Suppressor macrophage treated with lipopolysaccharide for 1 hour (primary cell): Measurements from ENCODE around the gene BLACAT1.

Experiments
- DNase-seq, 3 donors: peaks; one replicate each; pipeline ENCODE4 v3.0.0-alpha.2; 2020 to 2022

Gene BLACAT1

DNA sequence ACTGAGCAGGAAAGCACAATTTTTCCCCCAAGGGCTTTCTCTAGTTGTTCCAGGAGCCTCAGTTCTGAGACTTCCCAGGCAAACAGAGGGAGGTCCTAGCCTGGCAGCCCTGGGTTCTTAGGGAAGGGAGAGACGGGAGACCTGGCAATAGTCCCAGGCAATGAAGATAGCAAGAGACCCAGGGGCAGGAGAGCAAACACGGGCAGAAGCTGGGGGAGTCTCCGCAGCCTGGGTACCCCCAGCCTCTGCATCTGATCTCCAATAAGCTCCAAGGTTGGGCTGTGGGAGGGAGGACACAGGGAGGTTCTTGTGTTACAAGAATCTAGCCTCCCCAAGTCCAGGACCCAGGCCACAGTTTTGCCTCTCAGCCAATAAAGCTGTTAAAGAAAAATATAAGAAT is 2.4 kb downstream of the BLACAT1 start:
- DNase-seq = no peak

DNA sequence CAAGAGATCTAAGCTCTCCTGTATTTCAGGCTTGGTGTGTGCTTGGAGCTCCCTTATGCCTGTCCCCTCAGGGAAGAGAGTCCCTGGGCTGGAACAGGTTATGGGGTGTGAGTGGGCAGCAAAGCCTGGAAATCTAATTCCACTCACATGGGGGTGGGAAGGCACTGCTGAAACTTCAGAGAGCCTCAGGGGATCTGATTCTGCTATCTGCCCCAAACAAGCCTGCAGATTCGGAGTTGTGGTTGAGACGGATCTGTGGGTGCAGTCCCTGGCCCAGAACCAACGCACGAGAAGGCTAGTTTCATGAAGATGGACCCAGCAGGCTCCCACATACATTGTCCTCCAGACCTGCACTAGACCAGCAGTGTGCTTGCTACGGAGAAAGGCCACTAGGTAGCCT is 2.9 kb downstream of the BLACAT1 start:
- no peak for DNase-seq

DNA sequence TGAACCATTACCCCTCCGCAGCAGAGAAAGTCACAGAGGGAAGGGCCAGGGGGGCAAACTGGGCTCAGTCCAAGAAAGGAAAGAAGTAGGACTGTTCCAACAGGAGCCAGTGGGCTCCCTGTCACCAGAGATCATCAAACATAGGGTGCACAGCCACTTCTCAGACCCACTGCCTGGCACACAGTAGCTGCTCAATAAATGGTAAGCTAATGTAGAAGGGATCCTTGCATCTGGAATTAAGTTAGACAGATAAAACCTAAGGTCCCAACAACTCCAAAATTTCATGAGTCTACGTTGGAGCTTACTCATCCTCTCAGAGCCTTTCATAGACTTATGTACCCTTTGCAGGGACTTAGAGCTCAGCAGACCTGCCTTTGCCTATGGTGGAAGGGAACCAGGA is 3.5 kb downstream of the BLACAT1 start:
- no peak for DNase-seq

DNA sequence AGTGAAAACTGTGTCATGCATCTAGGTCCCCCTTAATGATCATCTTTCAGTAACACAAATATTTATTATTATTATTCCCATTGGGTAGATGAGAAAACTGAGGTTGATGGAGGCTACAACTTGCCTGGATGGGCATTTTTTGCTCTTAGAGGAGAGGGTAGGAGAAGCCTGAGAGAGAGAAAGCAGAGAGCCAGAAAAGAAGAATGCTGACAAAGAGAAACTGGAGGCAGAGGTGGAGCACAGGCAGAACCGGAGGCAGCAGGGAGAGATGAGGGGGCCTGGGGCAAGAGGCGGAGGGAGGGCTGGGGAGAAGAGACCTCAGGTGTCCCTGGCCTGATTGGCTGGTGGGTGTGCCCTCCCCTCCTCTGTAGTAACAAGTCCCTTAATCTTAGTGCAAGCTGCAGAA is 4.1 kb downstream of the BLACAT1 start:
- DNase-seq = no peak

DNA sequence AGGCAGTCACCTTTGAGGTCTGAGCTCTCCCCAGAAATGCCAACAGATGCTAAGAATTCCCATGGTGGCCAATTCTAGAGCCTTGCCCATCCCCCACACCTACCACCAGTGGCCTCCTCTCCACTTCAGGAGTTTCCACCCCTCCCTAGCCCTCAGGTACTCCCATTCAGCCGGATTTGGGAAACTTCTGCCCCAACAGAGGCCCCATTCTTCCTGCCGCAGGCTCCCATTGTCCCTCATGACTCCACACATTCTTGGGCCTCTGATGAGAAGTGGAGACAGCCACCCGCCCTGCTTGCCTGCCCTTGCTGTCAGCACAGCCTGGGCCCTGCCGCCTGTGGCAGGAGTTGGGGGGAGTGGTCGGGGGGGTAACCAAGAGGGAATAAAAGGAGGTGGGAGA is 4.6 kb downstream of the BLACAT1 start:
- DNase-seq = no peak

DNA sequence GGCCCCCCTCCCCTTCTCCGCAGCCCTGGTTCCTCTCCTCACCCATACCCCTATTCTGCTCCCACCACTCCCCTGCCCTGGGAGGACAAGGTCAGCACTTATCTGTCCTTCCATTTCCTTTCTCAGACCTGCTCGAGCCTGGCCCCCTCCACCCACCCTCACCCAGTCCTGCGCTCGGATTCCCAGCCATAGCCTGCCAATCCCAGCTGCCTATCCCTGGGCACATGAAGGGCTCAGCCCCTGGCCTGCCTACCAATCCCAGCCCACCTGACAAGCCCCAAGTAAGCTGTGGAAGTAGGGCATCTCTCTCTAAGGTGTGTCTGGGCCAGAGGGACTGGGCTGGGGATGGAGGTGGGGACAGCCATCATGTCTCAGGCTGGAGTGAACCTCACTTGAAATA is 5.4 kb downstream of the BLACAT1 start:
- DNase-seq = no peak

DNA sequence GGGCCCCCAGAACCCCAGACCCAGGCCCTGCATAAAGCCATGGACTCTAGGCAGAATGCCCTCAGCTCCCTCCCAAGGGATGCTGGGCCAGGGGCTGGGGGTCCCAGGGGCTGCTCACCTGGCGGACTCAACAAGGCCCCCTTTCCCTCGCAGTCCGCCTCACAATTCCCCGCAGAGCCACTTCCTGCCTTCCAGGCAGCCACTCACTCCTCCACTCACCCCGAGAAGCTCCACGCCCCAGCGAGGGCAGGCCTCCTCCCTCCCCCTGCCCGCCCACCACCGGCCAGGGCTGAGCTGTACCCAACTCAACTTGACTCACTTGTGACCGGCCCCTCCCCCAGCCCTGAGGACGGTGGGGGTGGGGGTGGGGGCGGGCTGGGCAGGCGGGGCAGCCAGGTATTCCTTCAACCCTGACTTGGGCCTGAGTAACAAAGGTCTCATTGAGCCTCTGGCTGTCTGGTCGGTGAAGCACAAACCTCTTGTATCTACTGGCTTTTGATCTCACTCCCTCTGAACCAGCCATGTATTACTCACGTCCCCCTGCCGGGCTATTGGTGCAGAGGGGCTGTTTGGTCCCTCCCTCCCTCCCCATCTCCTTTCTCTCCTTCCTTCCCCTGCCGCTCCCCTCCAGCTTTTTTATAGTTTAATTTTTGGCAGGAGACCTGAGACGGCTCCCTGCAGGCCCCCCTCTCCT is 5.9 kb downstream of the BLACAT1 start:
- peak in 2 of 3 donors; percentile 30 to 39 for DNase-seq

DNA sequence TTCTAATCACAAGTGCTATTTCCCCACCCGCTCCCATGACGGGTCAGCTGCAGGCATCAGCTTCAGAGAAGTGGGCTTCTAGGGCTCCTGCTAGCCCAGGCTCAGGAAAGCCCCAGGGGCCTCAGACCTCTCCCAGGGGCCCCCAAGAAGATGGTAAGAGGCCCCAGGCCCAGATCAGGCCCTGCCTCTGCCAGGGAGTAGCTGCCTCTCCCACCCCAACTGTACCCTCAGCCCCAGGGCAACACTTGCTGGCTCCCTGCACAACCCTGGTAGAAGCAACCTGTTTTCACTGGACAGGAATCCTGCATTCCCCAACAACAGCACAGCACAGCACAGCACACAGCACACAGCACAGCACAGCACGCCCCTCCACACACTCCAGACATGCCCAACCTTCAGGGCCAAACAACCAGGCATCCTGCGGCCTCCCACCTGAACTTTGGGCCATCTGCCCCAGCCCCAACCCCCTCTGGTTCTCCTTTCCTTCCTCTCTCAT is 6.5 kb downstream of the BLACAT1 start:
- DNase-seq = no peak

DNA sequence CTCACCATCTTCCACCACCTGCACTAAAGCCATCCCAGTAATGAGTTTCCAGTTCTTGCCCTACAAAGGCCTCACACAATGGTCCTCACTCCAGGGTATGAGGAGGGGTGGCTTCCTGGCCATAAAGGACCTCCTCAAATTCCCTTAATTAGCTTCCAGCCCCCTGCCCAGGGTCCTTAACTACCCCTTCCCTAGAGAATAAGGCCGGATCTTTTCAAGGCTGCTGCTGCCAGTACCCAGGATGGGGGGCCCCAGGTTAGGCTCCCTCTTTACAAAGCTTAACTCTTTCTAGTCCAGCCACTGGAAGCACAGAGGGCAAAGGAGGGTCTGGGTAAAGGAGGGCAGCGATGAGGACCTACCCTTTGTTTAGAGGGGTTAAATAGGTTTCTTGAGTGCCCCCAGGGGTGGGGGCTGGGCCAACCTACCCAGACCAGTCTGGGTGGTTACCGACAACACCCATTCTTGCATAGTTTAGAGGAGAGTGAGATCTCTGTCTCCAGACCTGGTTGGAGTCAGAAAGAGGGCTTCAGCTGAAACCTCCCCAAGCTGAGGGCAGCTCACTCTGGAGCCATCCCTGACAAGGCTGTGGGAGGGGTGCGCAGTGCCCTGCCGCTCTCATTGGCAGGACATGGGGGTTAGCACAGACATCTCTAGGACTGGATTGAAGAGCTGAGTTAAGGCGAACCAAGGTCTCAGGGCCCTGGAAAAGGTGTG is 7.1 kb downstream of the BLACAT1 start:
- no peak for DNase-seq

DNA sequence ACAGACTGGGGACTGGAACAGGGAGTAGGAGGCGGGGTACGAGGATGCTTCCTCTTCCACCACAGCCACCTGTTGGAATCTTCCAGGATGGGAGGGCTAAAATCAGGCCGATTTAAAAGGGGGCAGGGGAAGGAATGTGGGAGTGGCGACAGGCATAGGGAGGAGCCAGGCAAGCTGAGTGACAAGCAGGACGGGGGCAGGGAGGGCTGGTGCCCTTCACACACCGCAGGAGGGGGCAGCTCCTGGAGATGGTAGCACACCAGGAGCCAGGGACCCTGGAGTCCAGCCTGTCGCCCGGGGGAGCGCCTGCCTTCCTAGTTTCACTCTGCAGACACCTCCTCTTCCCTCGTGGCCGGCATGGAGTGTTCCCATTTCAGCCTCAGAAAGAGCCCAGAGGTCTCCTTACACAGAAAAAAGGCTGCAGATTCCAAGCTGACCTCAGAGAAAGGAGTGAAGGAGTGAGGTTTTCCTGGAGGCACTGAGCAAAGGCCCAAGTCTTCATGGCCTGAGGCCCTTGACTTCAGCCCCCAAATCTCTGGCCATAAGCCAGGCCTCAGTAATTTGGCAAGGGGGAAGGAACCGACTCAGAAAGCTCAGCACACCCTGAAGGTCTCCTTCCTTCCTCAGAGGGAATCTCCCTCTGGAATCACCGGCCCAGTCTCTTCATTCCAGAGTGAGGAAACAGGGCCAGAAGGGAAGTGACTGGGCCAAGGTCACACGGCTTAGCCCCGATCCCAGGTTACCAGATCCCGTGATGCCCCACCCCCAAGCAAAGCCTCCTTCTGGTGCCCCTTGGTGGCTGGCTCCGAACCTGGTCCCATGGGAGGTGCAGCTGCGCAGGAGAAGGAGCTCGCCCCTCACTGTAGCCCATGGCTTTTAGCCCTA is 8.1 kb downstream of the BLACAT1 start:
- DNase-seq = peak; percentile 64 to 75 (median 64)

DNA sequence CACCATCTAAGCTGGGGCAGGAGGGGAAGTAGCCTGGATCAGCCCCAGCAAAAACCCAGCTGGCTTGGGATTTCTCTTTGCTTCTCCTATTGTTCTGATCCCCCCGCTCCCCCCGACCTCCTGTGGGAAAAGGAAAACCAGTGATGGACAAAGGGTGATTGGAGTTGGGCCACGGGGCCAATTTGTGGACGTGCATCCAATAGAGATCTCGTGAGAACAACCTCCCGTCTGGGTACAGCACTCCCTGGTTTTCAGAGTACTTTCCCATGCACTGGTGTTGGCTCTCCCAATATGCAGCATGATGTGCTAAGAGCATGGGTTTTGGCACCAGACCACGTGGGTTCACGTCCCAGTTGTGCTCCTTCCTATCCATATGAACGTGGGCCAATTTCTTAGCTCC is 9.0 kb downstream of the BLACAT1 start:
- no peak for DNase-seq

DNA sequence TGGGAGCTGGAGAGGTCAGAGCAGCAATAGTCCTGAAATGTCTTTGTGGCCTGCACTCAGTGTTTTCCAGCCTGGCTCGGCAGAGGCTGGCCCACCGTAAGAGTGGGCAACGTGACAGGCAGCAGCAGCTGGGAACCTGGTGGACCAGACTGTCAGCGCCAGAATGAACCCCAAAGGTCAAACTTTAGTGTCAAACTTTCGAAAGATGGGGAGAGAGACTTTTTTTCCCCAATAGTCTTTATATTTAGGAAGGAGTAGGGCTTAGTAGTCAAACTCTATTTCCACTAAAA is 10.3 kb downstream of the BLACAT1 start:
- DNase-seq = no peak

DNA sequence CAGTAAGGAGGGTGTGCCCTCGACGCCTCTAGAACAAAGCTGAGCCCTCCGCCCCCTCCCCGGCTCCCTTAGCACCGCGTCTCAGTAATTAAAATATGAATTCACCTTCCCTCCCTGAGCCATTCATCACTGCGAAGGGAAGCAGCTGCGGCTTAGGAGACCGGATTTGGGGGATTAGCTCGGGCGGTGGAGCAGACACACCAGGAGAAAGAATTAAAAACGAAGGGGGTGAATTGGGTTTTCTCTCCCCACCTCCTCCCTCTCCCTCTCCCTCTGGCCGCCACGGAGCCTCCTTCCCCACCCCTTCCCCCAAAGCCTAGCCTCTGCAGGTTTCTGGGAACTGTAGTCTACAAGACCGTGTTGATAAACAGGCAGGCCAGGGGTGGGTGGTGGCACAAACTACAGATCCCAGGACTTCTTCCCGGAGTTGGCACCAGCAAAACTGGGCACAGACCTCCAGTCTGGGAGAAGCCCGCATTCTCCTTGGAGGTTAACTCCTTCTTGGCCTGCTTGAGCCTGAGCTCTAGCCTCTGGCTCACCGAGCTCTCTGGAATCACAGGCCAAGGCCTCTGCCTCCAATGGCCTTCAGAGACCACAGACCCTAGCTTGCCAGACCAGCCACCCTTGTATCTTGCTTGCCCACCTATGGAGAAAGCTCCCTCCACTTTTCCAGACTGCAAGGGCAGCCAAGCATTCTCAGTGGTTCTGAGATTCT is 10.8 kb downstream of the BLACAT1 start:
- DNase-seq = no peak

DNA sequence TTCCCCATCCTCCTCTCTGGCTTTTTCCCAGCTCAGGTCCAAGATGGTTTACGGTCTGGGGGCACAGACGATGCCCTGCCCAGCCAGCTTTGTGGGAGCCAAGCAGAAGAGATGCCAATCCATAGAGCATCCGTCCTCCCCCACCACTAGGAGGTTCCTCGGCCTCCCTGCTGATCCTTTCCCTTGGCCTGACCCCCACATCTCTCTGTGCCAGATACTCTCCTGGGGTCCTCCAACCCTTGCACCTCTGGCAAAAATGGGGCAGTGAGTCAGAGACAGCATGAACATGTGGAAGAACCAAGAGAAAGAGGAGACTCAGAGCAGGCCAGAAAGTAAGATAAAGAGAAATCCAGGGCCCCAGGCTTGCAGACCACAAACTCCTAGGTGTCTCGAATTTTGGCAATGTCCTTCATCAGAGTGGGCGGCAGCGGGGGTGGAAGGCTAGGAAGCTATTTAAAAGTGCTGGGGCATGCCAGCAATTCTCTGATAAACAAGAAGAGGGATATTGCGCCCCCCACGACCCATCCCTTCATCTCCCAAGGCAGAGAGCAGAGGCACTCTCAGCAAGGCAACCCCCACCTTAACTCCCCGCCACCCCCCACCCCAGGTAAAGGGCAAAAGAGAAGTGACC is 11.4 kb downstream of the BLACAT1 start:
- no peak for DNase-seq

DNA sequence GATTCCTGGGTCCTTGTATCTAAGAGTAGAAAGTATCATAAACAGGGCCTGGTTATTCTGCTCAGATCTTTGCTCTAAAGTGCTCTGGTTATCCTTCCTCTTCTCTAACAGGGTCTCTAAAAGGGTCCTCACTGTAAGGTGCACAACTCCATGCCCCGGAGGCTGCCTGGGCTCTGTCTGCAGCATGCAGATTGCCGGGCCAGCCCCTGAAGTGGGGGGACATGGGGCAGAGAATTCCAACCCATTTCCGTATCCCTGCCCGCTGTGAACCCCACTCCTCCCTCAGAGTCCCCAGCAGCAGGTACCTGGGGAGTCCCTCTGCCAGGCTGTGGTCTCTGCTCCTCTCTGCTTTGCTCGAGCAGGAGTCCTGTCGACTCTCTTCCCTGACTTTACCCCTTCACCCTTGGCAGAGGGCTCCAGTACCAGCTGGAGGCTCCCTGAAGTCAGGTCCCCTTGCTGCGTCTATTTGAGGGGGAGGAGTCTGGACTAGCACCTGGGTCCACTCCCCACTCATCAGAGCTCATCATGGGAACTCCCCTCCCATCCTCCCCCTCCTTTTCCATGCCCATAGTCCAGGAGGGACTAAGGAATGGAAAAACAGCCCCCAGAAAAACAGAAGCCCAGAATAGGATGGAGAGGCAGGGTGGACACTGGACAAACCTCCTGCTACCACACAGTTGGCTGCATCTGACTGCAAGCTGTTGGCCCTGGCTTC is 12.1 kb downstream of the BLACAT1 start:
- DNase-seq = no peak

DNA sequence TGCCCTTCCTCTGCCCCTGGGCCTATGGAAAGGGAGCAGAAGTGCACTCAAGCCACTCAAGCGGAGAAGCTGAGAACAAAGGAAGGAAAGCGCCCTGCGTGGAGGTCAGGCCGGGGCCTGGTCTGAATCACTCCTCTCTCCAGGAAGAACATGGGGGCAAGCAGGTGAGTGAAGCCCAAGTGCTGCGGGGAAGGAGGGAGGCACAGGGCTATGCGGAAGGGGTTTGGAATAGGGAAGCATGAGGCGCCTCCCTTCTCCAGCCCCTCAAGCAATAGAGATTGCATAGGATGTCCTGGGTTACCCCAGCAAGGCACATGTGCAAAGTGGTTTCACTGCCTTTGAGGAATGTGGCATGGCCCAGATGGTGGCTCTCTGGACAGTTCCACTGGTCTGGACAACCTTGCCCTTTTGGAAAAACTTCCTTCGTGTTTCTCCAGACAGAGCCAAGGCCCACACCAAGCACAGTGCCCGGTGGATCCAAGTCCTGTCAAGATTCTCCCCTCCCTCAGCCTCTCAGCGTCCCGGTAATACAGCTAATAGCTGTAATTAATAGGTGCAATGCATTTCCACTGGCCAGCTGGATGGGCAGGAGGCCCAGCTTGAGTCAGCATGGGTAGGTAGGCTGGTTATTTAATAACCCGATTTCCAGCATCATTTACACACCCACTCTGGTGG is 13.7 kb downstream of the BLACAT1 start:
- DNase-seq = no peak

DNA sequence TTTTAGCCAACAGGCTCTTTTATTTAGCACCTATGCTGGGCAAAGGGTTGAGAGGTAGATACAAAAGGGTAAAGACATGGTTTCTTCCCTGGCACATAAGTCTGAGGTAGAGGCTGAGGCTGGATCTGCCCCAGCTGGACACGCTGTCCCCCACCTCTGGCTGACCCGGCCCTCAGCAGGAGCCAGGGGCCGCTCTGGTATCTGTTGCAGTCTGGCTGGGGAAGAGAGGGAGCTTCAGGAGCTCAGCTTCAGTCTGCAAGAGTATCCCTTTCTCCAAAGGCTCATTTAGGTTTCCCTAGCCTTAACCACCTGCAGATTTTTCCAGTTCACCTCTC is 14.2 kb downstream of the BLACAT1 start:
- DNase-seq = no peak

DNA sequence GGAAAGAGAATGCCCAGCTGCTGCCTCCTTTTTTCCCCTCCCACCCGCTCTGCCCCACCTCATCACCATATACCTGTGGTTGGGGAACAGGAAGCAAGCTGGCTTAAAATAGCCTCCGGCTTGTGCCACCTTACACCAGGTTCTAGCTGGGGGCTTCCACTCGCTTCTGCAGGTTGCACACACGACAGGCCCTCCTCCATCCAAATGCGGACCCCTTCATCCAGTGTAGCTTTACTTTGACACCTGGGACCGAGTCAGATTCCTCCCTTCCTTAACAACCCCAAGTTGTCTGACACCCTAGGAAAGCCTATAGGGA is 14.6 kb downstream of the BLACAT1 start:
- DNase-seq = no peak

DNA sequence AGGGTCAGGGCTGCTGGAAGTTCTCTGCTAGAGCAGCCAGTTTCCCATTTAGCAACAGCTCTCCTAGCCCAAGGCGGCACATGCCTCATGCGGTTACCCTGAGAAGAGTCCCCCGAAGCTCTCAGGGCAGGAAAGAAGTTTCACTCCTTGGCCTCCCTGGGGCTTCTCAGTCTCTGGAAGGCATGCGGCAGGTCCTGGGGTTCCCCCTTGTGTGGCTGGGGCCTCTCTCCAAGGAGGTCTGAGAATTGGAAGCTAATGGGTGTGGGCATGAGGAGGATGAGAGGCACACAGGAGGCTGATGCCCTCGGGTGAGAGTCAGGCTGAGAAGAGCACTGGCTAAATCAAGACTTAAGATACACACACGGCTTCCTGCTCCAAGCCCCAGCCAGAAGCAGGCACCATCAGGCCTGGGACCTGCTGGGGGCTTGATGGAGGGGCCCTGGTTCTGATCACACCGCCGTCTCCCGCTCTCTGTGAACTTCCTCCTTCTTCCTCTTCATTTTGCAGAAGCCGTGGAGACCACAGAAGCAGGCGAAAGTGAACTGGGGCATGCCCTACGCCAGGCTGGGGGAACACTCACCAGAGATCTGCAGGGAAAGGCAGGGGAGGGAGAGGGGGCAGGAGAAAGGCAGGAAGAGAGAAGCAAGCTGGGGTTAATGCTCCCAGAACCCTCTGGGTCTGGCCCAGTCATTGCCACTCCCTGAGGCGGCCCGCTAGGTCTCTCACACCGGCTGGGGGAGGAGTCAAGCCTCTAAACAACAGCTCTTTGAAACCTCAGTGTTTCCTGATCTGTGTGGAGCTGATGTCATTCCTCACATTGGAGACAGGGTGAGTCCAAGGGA is 15.1 kb downstream of the BLACAT1 start:
- peak; percentile 76 to 77 (median 76) for DNase-seq

DNA sequence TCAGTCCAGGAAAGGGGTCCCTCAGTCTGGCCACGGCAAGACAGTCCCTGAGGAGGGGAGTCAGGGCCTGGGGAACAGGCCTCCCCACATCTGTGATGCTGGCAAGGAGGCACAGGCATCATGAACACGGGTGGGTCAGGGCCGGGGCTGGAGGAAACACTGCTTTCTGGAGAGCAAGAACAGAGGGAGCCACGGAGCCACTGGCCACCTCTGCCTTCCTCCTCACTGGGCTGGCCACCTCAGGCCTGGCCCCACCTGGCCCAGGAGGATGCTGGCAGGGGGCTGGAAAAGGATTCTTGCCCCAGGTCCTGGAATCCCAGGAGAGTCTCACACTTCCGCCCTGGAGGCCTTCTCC is 15.7 kb downstream of the BLACAT1 start:
- no peak for DNase-seq
